GM23338 (cell line): ENCODE results near the gene TYROBP. TPM values are rescaled to one million over a fixed set of nuclear protein-coding genes. Genes with fewer than 3 reads are reported as not detected.

ENCODE experiments used
- ATAC-seq: fragments of 200-7000 bp; cut with Tn5 transposase; 3 replicates; pipeline ENCODE4 v1.9.1; 2020
- DNase-seq: peaks from one replicate; pipeline ENCODE4 v3.0.0-alpha.2; 2015; ENCODE audit warnings: low spot score
- H2AFZ ChIP-seq: fragments of 200-600 bp; sonication (generic); 2 replicates; pipeline ENCODE4 v1.8.0; 2016; ENCODE audit warnings: antibody characterized with exemption, mild to moderate bottlenecking, moderate library complexity
- H3F3A ChIP-seq: fragments of 200-600 bp; sonication (generic); replicated peaks from 2 replicates; pipeline ENCODE4 v1.8.0; 2017; ENCODE audit warnings: antibody characterized with exemption, mixed run types, low read depth
- H3K27ac ChIP-seq: fragments of 200-600 bp; sonication (generic); 2 replicates; pipeline ENCODE4 v1.6.1; 2016; ENCODE audit warnings: low read depth
- H3K27me3 ChIP-seq: fragments of 200-600 bp; sonication (generic); 2 replicates; pipeline ENCODE4 v1.8.0; 2016; ENCODE audit warnings: mild to moderate bottlenecking, mixed run types, moderate library complexity; ENCODE audit not compliant: insufficient read depth
- H3K36me3 ChIP-seq: fragments of 200-600 bp; sonication (generic); 2 replicates; pipeline ENCODE4 v1.8.0; 2016; ENCODE audit warnings: mild to moderate bottlenecking; ENCODE audit not compliant: insufficient read depth
- H3K4me1 ChIP-seq: fragments of 200-600 bp; sonication (generic); 2 replicates; pipeline ENCODE4 v1.8.0; 2016; ENCODE audit warnings: mild to moderate bottlenecking, moderate library complexity; ENCODE audit not compliant: insufficient read depth
- H3K4me2 ChIP-seq: fragments of 200-600 bp; sonication (generic); 2 replicates; pipeline ENCODE4 v1.7.1; 2017; ENCODE audit warnings: mixed run types
- H3K4me3 ChIP-seq: fragments of 200-600 bp; sonication (generic); 2 replicates; pipeline ENCODE4 v1.6.1; 2016; ENCODE audit warnings: mixed run types
- H3K79me2 ChIP-seq: fragments of 200-600 bp; sonication (generic); replicated peaks from 2 replicates; pipeline ENCODE4 v1.8.0; 2017; ENCODE audit warnings: mild to moderate bottlenecking; ENCODE audit not compliant: insufficient read depth
- H3K9me2 ChIP-seq: fragments of 200-600 bp; sonication (generic); 2 replicates; pipeline ENCODE4 v1.8.0; 2017; ENCODE audit not compliant: insufficient read depth
- H4K20me1 ChIP-seq: fragments of 200-600 bp; sonication (generic); replicated peaks from 2 replicates; pipeline ENCODE4 v1.8.0; 2017; ENCODE audit warnings: mild to moderate bottlenecking; ENCODE audit not compliant: insufficient read depth
- H3K27ac Mint-ChIP-seq: 2 replicates; pipeline ENCODE4 v1.8.0; 2020; ENCODE audit warnings: inconsistent platforms, mild to moderate bottlenecking, moderate library complexity, mixed read lengths
- H3K27me3 Mint-ChIP-seq: 3 replicates; pipeline ENCODE4 v1.8.0; 2022; ENCODE audit warnings: low read depth, mild to moderate bottlenecking, moderate library complexity, mixed read lengths, inconsistent platforms; ENCODE audit not compliant: insufficient read depth, poor library complexity
- H3K36me3 Mint-ChIP-seq: 3 replicates; pipeline ENCODE4 v1.8.0; 2021; ENCODE audit warnings: low read depth, mild to moderate bottlenecking, inconsistent platforms, moderate library complexity, mixed read lengths
- H3K4me1 Mint-ChIP-seq: 3 replicates; pipeline ENCODE4 v1.8.0; 2020; ENCODE audit warnings: mild to moderate bottlenecking, inconsistent platforms, mixed read lengths
- H3K4me3 Mint-ChIP-seq: 3 replicates; pipeline ENCODE4 v1.8.0; 2021; ENCODE audit warnings: moderate library complexity, mild to moderate bottlenecking, inconsistent platforms, mixed read lengths
- H3K9me3 Mint-ChIP-seq: 3 replicates; pipeline ENCODE4 v1.8.0; 2020; ENCODE audit warnings: moderate library complexity, mild to moderate bottlenecking, inconsistent platforms, mixed read lengths
- CREB1 ChIP-seq: fragments of 250-450 bp; sonication (Bioruptor Pico); IDR thresholded peaks from 2 replicates; pipeline ENCODE4 v1.5.0; 2020; ENCODE audit warnings: low read depth, mild to moderate bottlenecking, moderate library complexity
- CTCF ChIP-seq, 2 experiments: fragments of 200-600 bp in 1 of 2; sonication (generic) in 1 of 2; conservative IDR thresholded peaks; 2 replicates each; pipeline versions ENCODE4 v1.5.1 to v1.6.1; 2016 to 2017; ENCODE audit warnings: antibody characterized with exemption in 2 of 2, low read depth in 2 of 2, mild to moderate bottlenecking in 2 of 2, moderate library complexity in 1 of 2
- EZH2 ChIP-seq: fragments of 200-600 bp; sonication (generic); IDR thresholded peaks from one replicate; pipeline ENCODE4 v1.8.0; 2017; ENCODE audit warnings: antibody characterized with exemption, mild to moderate bottlenecking, low read depth; ENCODE audit not compliant: unreplicated experiment
- EZH2phosphoT487 ChIP-seq: fragments of 200-600 bp; sonication (generic); IDR thresholded peaks from one replicate; pipeline ENCODE4 v1.8.1; 2018; ENCODE audit warnings: antibody characterized with exemption; ENCODE audit not compliant: unreplicated experiment
- JUNB ChIP-seq: IDR thresholded peaks from one replicate; pipeline ENCODE4 v1.6.1; 2016; ENCODE audit warnings: antibody characterized with exemption; ENCODE audit not compliant: unreplicated experiment
- NANOG ChIP-seq: IDR thresholded peaks from 2 replicates; pipeline ENCODE4 v1.6.1; 2016; ENCODE audit warnings: antibody characterized with exemption, borderline replicate concordance
- REST ChIP-seq: IDR thresholded peaks from one replicate; pipeline ENCODE4 v1.6.1; 2018; ENCODE audit warnings: antibody characterized with exemption; ENCODE audit not compliant: unreplicated experiment
- STAT1 ChIP-seq: IDR thresholded peaks from one replicate; pipeline ENCODE4 v1.6.1; 2016; ENCODE audit warnings: antibody characterized with exemption; ENCODE audit not compliant: unreplicated experiment
- polyA plus RNA-seq: library from polyadenylated mRNA; unstranded; fragments of >200 nt; fragmentation: Nextera tagmentation; extraction: Ambion mirVana; gene quantifications from 2 replicates; pipeline ENCODE4 v1.2.1, GENCODE V29; 2016
- total RNA-seq: library from RNA; depleted of rRNA; stranded (reverse); fragments of >200 nt; shearing (Covaris generic); gene quantifications from 2 replicates; pipeline ENCODE4 v1.2.3, GENCODE V29; 2014

The TYROBP gene
- total and polyA plus RNA-seq, 2 experiments from 2014 or later: not detected

GRCh38 chr19:35909684-35910035 lies 1.6 kb upstream of the TYROBP start:
- TF ChIP-seq REST: no peak
- TF ChIP-seq STAT1: no peak
- no peak for TF ChIP-seq NANOG
- TF ChIP-seq EZH2: no peak
- TF ChIP-seq JUNB: no peak
- TF ChIP-seq CREB1: no peak
- TF ChIP-seq CTCF (conservative IDR thresholded peaks at IDR 0.05; ENCODE audit: low read depth in 2 of 2): no peak
- peak; percentile 23 for ATAC-seq

GRCh38 chr19:35908973-35909683 lies 1.0 kb upstream of the TYROBP start:
- Mint-ChIP-seq H3K36me3 (no peaks in the 10 kb centered on the region), H3K27ac (no peak overlapping the region), H3K4me1 (peaks cover 21% of the 10 kb centered on the region), H3K27me3 (peaks cover 9% of the 10 kb centered on the region), H3K4me3 (no peak overlapping the region; the same call in 2 of the 3 replicates), H3K9me3 (no peaks in the 10 kb centered on the region; the same call in 2 of the 3 replicates)
- ATAC-seq (no peak), DNase-seq (no peak)
- H4K20me1 ChIP-seq: no peaks in the 10 kb centered on the region
- H3K4me2 ChIP-seq: no peak overlapping the region
- H3K4me1 ChIP-seq: peaks cover 17% of the 10 kb centered on the region; the same call in 1 of the 2 replicates
- no peaks in the 10 kb centered on the region for H3K36me3 ChIP-seq
- no peaks in the 10 kb centered on the region for H3K79me2 ChIP-seq
- no peaks in the 10 kb centered on the region for H3K9me2 ChIP-seq
- H3F3A ChIP-seq: no peaks in the 10 kb centered on the region
- TF ChIP-seq EZH2phosphoT487 (no peak), CTCF (conservative IDR thresholded peaks at IDR 0.05; ENCODE audit: low read depth in 2 of 2) (no peak), CREB1 (0 out of 2 replicates have a peak, but pooled peaks have one; percentile 10)
- no peak overlapping the region for H3K27ac ChIP-seq
- no peaks in the 10 kb centered on the region for H3K27me3 ChIP-seq
- peak overlapping the region; percentile 93 for H2AFZ ChIP-seq
- no peak overlapping the region for H3K4me3 ChIP-seq

More at GRCh38 chr19:35909684-35910035, 1.6 kb upstream of the TYROBP start:
- Histone ChIP-seq H3K9me2 (no peaks in the 10 kb centered on the region), H4K20me1 (no peaks in the 10 kb centered on the region), H3F3A (no peaks in the 10 kb centered on the region), H3K36me3 (no peaks in the 10 kb centered on the region), H3K79me2 (no peaks in the 10 kb centered on the region), H2AFZ (peak overlapping the region; percentile 93), H3K27me3 (no peaks in the 10 kb centered on the region), H3K27ac (no peak overlapping the region), H3K4me1 (peaks cover 17% of the 10 kb centered on the region; the same call in 1 of the 2 replicates), H3K4me3 (no peak overlapping the region), H3K4me2 (no peak overlapping the region)
- H3K9me3 Mint-ChIP-seq: no peaks in the 10 kb centered on the region; the same call in 2 of the 3 replicates
- no peak for DNase-seq
- no peak overlapping the region for H3K4me3 Mint-ChIP-seq
- H3K27ac Mint-ChIP-seq: no peak overlapping the region
- peaks cover 7% of the 10 kb centered on the region for H3K27me3 Mint-ChIP-seq
- no peaks in the 10 kb centered on the region for H3K36me3 Mint-ChIP-seq
- H3K4me1 Mint-ChIP-seq: peaks cover 21% of the 10 kb centered on the region
